CD4-positive, alpha-beta T cell treated with Interleukin-15 for 4 hours (primary cell): ENCODE measurements around the gene GLIPR1L1.

Experiments used
- DNase-seq: peaks from one replicate; pipeline ENCODE4 v3.0.0-alpha.2; 2020; ENCODE audit warnings: low spot score

The GLIPR1L1 gene, protein sequence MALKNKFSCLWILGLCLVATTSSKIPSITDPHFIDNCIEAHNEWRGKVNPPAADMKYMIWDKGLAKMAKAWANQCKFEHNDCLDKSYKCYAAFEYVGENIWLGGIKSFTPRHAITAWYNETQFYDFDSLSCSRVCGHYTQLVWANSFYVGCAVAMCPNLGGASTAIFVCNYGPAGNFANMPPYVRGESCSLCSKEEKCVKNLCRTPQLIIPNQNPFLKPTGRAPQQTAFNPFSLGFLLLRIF

DNA sequence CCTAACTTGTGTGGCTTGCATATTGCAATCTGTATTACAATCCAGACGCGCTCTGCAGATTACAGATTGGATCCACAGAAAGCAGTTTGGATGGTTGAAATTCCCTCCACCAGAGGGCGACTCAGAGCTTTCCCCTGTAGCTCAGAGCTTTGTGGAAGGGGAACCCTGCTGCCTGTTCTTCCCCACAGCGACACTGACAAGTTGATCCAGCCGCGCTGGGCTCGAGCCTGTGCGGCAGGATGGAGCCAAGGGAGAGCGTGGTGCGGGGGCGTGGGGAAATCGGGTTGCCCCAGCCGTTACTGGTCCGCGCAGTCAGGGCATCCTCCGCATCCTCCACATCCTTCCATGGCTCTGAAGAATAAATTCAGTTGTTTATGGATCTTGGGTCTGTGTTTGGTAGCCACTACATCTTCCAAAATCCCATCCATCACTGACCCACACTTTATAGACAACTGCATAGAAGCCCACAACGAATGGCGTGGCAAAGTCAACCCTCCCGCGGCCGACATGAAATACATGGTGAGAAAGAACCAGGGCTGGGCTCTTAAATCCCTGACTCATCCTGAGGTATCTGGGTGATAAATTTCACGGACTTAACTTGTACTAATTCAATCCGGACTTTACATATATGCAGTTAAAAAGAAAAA, at the start of gene GLIPR1L1:
Gene GLIPR1L1 (plus strand): TSS at position 287 of the 647 bp plus-strand sequence. CDS start 59 bp downstream, at position 346.
- peak; percentile 87 for DNase-seq

DNA sequence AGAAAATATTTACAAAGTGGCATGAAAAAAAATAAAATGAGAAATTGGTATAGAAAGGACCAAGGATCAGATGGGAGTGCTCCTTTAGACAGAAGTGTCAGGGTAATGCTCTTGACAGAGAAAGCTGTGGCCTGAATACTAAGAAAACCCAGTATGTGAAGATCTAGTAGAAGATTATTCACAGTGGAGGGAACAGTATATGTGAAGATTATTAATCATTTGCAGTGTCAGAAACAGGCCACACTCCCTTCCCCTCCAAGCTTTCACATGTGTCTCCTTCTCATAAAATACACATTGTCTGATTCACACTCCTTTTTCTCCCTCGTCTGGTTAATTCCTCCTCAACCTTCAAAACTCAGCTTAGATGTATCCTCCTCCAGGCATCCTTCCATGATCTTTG, 45.6 kb upstream of the GLIPR1L1 start:
- no peak for DNase-seq

DNA sequence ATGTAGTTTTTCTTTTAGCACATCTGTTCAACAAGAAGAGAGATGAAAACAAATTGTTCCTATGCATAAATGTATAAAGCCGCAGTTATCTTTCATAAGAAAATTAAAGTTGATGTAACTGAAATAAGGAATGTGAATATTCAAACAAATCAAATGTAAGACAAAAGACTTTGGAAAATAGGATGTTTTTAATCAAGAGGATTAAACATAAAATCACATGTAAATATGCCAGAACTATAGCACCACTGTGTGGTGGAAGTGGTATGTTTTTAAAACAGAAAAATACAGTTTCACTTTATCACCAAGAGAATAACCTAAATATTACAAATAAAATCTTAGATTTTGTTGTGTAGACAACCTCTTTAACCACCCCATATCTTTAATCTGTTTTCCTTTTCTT, 44.7 kb upstream of the GLIPR1L1 start:
- no peak for DNase-seq

DNA sequence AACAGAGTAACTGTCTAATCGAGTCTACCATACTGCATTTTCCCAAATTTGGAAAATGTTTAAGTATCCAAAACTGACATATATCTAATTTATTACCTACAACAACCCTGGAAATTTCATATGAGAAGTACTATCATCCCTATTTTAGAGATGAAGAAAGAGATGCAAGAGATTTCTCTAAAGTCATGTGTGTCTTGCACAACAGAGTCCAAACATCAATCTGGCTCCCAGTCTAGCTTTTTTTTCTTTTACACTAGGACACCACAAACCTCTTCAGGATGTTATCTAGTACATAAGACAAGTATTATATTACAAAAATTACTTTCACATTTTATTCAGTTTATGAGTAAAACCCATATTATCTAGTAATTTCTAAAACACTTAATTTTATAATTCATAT, 43.5 kb upstream of the GLIPR1L1 start:
- DNase-seq = no peak

DNA sequence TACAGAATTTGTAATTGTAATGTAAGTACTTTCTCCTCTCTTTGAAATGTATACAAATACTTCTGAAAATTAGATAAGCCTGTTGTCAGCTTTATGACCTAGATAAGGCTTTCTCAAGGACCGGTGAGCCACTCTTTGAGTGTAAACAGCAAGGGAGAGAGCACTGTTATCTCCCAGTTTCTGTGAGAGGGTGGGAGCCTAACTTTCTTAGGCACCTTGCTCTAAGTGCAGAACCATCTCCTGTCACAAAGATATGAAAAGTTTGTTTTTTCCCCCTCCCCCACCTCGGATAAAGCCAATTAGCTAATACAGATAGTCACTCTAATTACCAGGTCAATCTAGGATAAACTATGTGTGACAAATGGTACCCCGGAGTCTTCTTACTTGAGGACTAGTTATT, 40.1 kb upstream of the GLIPR1L1 start:
- no peak for DNase-seq

DNA sequence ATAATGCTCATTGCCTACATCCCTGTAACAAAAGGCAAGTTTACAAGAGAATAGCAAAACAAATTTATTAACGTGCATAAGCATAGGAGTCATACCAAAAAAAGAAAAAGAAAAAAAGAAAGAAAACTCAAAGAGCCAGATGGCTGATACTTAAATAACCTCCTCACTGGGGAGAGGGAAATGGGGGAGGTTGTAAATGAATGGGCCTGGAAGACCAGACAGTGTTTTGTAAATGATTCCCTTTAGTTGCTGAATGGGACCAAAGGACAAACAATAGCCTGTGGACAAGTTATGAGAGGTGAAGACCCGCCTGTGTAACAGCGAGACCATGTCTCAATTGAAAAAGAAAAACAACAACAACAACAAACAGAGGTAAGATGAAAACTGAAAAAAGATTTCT, 39.7 kb upstream of the GLIPR1L1 start:
- DNase-seq = no peak

DNA sequence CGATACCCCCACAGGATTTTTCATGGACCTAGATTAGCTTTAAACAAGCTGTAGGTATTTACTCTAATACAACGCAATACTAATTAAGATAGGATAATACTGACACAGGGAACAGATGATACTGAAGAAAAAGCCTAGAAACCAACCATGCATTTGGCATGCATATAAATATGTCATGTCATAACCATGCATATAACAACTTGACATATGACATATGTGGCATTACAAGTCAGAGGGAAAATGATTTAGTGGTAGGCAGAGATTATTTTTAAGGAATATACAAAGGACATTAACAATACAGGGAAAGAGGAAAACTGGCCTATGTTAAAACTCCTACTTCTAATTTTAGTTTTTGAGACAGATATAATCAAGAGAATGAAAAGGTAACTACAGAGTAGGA, 32.2 kb upstream of the GLIPR1L1 start:
- no peak for DNase-seq

DNA sequence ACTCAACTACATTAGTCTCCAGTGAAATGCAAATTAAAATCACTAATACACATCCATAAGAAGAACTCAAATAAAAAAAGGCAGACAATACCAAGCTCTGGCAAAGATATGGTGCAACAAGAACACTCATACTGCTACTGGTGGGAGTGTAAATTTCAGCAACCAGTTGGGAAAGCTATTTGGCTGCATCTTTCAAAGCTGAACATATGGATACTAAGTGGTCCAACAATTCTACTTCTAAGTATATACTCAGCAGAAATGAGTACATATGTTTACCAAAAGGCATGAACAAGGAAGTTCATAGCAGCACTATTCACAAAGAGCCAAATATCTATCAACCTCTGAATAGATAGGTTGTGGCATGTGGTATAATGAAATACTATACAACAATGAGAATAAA, 31.7 kb upstream of the GLIPR1L1 start:
- DNase-seq = no peak

DNA sequence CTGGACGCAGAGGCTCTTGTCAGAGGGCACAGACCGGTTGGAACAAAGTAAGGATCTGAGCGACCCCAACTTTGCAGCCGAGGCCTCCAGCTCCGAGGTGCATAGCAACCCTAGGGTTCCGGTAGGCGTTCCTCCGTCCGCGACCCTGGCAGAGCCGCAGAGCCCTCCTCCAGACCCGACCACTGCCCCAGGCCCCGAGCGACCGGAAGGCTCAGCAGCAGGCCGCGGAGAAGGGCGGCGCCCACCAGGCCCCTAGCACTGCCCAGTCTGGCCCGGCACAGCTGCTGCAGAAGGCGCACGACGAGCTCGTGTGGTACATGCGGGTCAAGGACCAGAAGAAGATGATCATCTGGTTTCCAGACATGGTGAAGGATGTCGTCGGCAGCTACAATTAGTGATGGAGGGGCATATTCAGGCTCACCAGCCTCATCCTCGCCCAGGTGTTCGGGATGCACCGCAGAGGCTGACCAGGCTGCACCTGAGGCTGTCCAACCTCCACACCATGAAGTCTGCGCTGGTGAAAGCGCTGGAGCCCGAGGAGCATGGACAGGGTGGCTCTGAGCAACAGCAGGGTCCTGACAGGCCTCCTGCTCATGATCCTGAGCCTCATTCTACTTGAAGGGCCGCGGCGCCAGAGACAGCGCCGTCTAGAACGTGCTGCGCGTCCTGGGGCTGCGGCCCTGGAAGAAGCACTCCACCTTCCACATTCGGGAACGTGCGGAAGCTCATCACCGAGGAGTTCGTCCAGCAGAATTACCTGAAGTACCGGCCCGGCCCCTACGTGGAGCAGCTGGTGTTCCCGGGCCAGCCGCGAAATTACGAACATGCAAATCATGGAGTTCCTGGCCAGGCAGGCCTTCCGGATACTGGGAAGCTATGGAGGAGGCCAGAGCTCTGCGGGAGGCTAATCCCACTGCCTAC, 28.8 kb upstream of the GLIPR1L1 start:
- no peak for DNase-seq

DNA sequence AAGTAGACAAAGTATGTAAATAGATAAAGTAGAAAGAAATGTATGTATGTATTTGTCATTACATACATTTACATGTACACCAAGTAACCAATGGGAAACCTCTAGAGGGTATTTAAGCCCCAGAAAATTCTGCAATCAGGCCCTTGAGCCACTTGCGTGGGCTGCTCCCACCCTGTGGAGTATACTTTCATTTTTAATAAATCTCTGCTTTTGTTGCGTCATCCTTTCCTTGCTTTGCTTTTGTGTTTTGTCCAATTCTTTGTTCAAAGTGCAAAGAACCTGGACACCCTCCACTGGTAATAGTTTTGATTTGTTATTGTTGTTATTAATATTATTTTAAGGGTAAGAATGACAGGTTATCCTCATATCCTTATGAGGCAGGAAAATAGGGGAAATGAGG, 26.2 kb upstream of the GLIPR1L1 start:
- DNase-seq = no peak

DNA sequence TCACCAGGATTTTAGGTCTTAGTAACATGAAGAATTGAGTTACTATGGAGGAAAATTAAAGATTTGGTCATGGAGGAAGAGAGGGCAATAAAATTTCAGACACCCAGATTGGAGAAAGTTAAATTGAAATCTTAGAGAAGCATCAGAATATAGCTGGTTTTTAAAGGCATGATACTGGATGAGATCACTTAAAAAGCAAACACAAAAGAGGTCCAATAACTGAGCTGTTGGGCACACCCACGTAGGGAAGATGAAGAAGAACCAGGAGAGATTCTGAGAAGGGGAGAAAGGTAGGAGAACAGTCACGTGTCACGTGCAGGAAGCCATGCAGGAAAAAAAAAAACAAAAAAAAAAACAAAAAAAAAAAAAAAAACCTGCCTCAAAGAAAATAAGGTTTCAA, 23.1 kb upstream of the GLIPR1L1 start:
- DNase-seq = no peak

DNA sequence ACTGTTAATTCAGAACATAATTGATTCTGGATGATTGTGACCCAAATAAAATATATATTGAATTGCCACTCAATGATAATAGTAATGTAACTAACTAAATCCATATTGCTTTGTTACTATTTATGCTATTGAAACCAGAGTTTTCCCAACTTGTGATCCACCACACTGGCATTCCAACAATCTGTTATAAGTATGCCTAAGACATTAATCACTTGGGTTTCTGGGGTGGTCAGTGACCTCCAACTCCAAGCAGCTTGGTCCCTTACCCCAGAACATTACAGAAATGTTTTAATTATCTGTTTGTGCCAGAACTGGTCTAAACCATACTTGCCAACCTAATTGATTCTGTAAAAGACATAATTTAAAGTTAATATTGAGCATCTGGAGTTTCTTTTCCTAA, 19.0 kb upstream of the GLIPR1L1 start:
- DNase-seq = no peak

DNA sequence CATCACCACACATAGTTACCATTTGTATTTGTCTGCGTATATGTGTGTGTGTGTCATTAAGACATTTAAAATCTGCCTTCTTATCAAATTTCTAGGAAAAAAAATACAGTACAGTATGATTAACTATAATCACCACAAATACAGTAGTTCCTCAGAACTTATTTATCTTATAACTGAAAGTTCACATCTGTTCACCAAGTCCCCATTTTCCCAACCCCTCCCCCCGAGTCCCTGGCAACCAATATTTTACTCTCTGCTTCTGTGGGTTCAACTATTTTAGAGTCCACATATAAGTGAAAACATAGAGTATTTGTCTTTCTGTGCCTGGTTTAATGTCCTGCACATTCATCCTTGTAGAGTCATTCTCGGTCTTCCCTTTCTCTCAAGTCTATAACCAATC, 16.7 kb upstream of the GLIPR1L1 start:
- no peak for DNase-seq

DNA sequence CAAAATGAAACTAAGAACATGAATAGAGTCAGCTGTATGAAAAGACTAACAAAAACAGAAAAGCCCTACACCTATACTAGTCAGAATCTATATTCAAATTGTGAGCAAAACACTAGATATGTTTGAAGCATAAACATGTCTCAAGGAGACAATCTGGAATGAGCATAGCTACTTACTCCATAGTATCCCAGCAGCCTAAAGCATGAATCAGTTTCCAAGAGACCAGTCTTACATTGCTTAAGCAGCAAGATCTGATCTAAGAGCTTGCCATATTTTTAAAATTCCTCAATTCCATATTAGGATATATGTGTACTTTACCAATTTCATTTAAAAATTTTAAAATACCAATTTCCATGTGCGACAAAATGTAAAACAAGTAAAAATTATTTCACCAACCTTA, 12.0 kb upstream of the GLIPR1L1 start:
- DNase-seq = no peak

DNA sequence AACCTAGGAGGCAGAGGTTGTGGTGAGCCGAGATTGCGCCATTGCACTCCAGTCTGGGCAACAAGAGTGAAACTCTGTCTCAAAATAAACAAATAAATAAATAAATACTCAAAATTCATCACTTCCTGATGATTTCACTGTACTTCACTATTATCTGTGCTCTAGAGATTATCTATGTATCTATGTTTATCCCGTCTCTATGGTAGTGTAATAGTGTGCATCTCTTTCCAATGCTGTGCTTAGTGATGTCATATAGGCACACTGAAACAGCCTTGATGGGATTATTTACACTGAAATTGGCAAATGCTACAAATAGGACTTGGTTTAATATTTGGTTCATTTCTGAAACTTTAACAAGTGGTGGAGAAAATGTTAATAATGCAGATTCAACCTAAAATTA, 10.8 kb upstream of the GLIPR1L1 start:
- DNase-seq = no peak

DNA sequence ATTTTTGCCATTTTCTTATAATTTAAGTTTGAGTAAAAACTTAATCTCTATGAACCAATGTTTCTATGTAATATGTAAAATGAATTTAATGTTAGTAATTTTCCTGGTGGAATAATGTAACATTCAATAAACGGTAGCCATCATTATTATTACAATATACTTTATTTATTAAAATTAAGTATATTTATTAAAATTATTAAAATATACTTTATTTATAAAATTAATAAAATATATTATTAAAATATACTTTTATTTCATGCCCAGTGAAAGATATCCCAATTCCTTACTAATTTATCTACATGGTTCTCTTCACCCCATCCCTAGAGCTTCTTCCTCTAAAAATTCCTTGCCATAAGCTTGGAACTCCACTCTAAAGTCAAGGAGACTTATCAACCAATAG, 6.8 kb upstream of the GLIPR1L1 start:
- DNase-seq = no peak

DNA sequence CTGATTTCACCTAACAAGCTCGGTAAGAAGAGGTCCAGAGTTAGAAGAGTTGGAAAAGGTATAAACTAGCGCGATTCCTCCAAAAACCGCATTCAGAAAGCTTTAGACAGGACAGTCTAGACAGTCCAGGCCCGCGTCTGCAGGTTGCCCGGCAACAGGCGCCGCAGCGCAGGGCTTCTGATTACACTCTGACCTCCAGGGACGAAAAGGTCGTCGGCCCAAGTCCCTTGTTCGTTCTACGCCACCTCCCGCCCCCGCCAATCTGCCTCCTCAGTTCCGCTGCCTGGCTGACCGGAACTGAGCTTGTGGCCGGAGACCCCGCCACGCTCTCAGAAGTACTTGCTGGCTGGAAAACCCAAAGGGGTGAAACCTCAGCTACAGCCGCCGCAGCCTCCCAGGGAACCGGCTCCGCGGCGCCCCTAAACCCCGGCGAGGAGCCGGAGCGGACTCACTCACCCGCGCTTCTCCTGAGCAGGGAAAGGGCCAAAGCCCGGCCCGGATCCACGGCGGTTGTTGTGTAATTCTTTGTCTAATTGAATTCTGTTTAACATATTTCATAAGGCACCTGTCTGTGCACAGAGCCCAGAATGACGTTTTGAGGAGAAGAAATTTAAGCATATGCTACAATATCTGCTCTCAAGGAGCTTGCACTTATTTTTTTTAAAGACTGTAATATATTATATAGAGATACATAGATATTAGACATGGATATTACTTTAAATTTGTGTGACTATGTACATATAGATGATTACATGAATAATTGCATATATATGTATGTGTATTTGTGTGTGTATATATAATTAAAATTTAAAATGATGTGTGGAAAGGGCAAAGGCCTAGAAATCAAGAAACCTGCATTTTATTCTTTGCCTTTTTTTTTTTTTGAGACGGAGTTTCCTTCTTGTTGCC, 4.3 kb upstream of the GLIPR1L1 start, which contains the start of gene CAPS2:
Gene CAPS2 (minus strand): TSS at position 407 of the 909 bp plus-strand sequence. CDS start 3,826 bp downstream, outside the sequence.
- peak; percentile 54 for DNase-seq

DNA sequence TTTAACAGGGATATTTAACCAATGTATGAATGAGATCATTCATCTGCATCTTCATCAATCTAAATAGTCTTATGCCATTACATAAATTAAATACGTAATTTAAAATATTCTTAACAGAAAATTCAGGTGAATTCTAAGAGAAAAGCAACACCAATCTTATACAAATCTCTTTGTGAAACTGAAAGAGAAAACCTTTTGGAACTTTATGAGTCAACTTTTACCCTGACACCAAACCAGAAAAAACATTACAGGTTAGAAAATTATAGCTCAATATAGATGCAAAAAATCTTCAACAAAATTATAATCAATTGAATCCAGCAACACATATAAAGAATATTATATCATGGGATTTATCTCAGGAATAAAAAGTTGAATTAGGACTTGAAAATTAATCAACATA, 3.4 kb downstream of the GLIPR1L1 start:
- DNase-seq = no peak

DNA sequence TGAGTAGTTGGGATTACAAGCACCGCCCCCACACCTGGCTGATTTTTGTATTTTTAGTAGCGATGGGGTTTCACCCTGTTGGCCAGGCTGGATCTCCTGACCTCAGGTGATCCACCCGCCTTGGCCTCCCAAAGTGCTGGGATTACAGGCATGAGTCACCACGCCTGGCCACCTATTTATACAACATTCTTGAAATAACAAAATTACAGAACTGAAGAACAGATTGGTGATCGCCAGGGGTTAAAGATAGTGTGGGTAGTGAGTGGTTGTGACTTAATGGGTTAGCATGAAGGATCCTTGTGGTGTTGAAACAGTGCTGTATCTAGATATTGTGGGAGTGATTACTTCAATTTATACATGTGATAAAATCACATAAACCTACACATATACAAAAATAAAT, 7.4 kb downstream of the GLIPR1L1 start:
- DNase-seq = no peak

DNA sequence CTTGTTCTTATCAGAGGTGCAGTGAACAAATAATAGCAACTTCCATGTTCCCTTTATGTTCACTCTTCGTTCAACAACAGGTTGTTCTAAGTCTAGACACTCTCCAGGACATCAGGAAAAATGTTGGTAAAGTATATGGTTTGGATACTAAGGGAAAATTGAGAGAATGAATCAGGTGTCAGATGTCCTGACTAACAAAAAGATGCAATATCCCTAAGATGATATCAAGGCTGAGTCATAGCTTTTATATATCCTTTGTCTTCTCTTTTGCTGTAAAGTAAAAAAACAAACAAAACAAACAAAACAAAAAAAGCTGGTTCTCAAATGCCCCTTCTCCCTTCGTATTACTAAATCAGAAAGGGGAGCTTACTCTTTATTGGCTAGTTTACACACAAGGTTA, 11.1 kb downstream of the GLIPR1L1 start:
- no peak for DNase-seq

DNA sequence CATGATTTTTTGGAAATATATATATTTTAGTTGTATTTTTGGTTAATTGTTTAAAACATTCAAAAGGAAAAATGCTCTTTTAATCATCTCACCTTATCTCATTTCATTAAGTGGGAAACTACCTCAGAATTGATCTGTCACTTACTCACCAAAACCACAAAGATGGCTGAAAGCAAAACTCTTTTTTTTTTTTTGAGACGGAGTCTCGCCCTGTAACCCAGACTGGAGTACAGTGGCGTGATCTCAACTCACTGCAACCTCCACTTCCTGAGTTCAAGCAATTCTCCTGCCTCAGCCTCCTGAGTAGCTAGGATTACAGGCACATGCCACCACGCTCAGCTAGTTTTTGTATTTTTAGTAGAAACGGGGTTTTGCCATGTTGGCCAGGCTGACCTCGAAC, 11.7 kb downstream of the GLIPR1L1 start:
- peak; percentile 9 for DNase-seq

DNA sequence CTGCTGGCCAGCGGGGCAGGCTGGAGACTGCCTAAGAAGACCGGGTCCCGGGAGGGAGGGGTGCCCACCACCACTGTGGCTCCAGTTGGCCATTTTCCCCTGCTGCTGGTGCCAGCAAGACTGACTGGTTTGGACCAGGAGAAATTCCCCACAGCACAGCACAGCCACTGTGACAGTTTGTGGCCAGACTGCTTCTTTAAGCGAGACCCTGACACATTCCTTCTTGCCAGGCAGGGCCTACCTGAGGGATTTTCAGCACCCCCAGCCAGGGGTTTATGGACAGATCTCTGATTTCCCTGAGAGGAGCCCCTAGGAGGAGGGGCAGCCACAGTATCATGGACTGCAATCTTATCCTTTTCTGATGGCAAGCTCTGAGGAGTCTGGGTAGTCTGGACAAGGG, 15.5 kb downstream of the GLIPR1L1 start:
- DNase-seq = no peak
